Activated CD4-positive, alpha-beta memory T cell treated with anti-CD3 and anti-CD28 coated beads, Interleukin-2, amount 10 ng/mL, durations not matched to agents 7 days and 5 days (primary cell): ENCODE measurements around the gene RABGGTB. TPM values are rescaled to one million over a fixed set of nuclear protein-coding genes. Genes with fewer than 3 reads are reported as not detected.
"Not testable (repeated sequence)": the region's sequence is repeated elsewhere in the genome, so short reads cannot be mapped to it uniquely, and the experiment has no call there.

Source experiments
- CTCF ChIA-PET: fragments of 350-600 bp; sonication (Branson Sonifier 250); formaldehyde crosslinking; loops from one replicate; lab custom pipeline; 2021; ENCODE audit warnings: antibody characterized with exemption, inconsistent platforms; lab: Charles Lee
- POLR2A ChIA-PET: fragments of 350-600 bp; sonication (Branson Sonifier 250); formaldehyde crosslinking; loops from one replicate; lab custom pipeline; 2021; ENCODE audit warnings: antibody characterized with exemption; lab: Charles Lee
- DNase-seq: peaks from one replicate; pipeline ENCODE4 v3.0.0-alpha.2; 2020
- H3K27ac Mint-ChIP-seq: one replicate; pipeline ENCODE4 v1.8.0; 2021; ENCODE audit warnings: mild to moderate bottlenecking, mixed read lengths
- H3K27me3 Mint-ChIP-seq: one replicate; pipeline ENCODE4 v1.8.0; 2021; ENCODE audit warnings: mixed read lengths
- H3K36me3 Mint-ChIP-seq: one replicate; pipeline ENCODE4 v1.8.0; 2021; ENCODE audit warnings: low read depth, mixed read lengths
- H3K4me1 Mint-ChIP-seq: one replicate; pipeline ENCODE4 v1.8.0; 2021; ENCODE audit warnings: mixed read lengths
- H3K4me3 Mint-ChIP-seq: one replicate; pipeline ENCODE4 v1.8.0; 2021; ENCODE audit warnings: mild to moderate bottlenecking, mixed read lengths
- H3K9me3 Mint-ChIP-seq: one replicate; pipeline ENCODE4 v1.8.0; 2021; ENCODE audit warnings: mixed read lengths
- total RNA-seq, 2 experiments: library from RNA; stranded (reverse); gene quantifications; one replicate each; pipeline ENCODE4 v1.2.3, GENCODE V29; 2021

The RABGGTB gene
- total RNA-seq, 2 experiments from 2014 or later: 80.6 to 82.7 TPM

GRCh38 chr1:75780183-75780582 lies 5.9 kb upstream of the RABGGTB start:
- DNase-seq, H3K9me3 Mint-ChIP-seq, H3K4me3 Mint-ChIP-seq, H3K36me3 Mint-ChIP-seq, POLR2A ChIA-PET: not testable (repeated sequence)
- CTCF ChIA-PET: interaction anchor here (0.6 kb wide), 1 partner anchor 492 kb away, joined by 6 read pairs; no protein-coding TSS in a partner anchor
- Mint-ChIP-seq H3K4me1 (peaks cover 20% of the 10 kb centered on the region), H3K27me3 (peaks cover 19% of the 10 kb centered on the region), H3K27ac (peak overlapping the region; percentile 38)

DNA sequence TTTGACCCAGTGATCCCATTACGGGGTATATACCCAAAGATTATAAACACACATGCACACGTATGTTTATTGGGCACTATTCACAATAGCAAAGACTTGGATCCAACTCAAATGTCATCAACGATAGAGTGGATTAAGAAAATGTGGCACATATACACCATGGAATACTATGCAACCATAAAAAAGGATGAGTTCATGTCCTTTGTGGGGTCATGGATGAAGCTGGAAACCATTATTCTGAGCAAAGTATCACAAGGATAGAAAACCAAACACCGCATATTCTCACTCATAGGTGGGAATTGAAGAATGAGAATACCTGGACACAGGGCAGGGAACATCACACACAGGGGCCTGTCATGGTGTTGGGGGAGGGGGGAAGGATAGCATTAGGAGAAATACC lies 2.1 kb upstream of the RABGGTB start:
- CTCF ChIA-PET, POLR2A ChIA-PET, H3K9me3 Mint-ChIP-seq, DNase-seq: not testable (repeated sequence)
- Mint-ChIP-seq H3K27me3 (peaks cover 15% of the 10 kb centered on the region), H3K36me3 (peaks cover 27% of the 10 kb centered on the region), H3K4me1 (peaks cover 33% of the 10 kb centered on the region), H3K27ac (peak overlapping the region; percentile 48), H3K4me3 (peak overlapping the region; percentile 41)

DNA sequence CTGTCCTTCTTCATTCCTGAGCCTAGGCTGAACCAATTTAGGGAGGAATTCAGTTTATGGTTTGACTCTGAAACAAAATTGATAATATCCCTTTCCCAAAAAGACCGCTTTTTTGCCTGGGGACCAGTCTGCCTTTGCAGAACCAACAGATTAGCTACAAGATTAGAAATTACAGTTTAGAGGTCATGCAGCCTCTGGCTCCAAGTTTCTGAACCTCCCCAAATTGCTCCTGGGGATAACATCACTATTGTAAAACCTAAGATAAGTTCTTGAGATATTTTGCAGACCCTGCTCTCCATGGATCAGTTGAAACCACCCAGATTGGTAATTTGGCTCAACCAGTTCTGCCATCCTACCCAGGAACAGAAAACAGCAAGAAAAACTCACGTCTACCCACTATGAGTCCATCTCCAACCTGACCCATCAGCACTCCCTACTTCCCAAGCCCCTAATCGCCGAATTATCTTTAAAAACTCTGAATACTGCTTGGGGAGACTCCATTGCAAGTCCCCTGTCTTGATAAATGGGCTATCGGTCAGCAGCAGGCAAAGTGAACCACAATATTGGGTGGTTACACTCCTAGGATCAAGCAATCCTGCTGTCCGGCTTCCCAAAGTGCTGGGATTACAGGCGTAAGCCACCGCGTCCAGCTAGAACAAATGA lies 605 bp upstream of the RABGGTB start:
- H3K4me3 Mint-ChIP-seq: peak overlapping the region; percentile 98
- H3K9me3 Mint-ChIP-seq: no peaks in the 10 kb centered on the region
- peaks cover 38% of the 10 kb centered on the region for H3K4me1 Mint-ChIP-seq
- CTCF ChIA-PET: interaction anchor here (0.6 kb wide), 1 partner anchor 32 kb away, joined by 3 read pairs; no protein-coding TSS in a partner anchor
- peak overlapping the region; percentile 92 for H3K27ac Mint-ChIP-seq
- H3K27me3 Mint-ChIP-seq: peaks cover 7% of the 10 kb centered on the region
- no peak for DNase-seq
- POLR2A ChIA-PET: interaction anchor here (0.8 to 3.5 kb wide), 10 partner anchors 11 to 1053 kb away, joined by 3 to 30 read pairs (median 8); partner anchors contain the start of genes ACADM, CRYZ, MSH4 and TYW3
- H3K36me3 Mint-ChIP-seq: peaks cover 42% of the 10 kb centered on the region

DNA sequence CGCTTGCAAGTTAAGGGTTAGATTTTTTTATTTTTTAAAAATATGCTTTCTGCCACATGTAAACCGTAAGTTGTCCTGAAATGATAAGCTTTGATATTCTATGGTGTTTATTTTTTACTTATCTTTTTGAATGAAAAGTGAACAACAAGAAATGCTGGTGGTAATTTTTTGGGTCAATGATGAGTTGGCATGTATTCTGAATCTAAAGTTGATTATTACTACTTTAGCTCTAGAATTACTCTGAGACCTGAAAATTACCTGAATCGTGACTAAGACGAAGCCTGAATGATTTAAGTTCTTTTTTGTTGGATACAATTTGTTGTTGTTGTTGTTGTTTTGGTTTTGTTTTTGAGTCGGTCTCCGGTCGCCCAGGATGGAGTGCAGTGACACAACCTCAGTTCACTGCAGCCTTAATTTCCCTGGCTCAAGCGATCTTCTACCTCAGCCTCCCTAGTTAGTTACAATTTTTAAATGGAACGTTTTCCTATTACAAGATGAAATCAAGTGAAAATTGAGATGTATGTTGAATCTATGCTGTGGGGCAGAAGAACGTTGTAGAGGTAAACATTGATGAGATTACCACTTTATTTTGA lies 941 bp downstream of the RABGGTB start:
- H3K4me1 Mint-ChIP-seq: peaks cover 50% of the 10 kb centered on the region
- peaks cover 58% of the 10 kb centered on the region for H3K36me3 Mint-ChIP-seq
- CTCF ChIA-PET: no interaction called here
- DNase-seq: no peak
- no peaks in the 10 kb centered on the region for H3K9me3 Mint-ChIP-seq
- no peaks in the 10 kb centered on the region for H3K27me3 Mint-ChIP-seq
- POLR2A ChIA-PET: interaction anchor here (1.0 to 3.5 kb wide), 10 partner anchors 9 to 1054 kb away, joined by 3 to 30 read pairs (median 6); partner anchors contain the start of genes ACADM, CRYZ, MSH4 and TYW3
- H3K27ac Mint-ChIP-seq: peak overlapping the region; percentile 92
- H3K4me3 Mint-ChIP-seq: peak overlapping the region; percentile 98

GRCh38 chr1:75787524-75787923 lies 1.5 kb downstream of the RABGGTB start:
- POLR2A ChIA-PET: interaction anchor here (1.0 to 3.5 kb wide), 3 partner anchors 9 to 63 kb away, joined by 3 to 30 read pairs (median 5); partner anchors contain the start of genes ACADM and MSH4
- H3K9me3 Mint-ChIP-seq: no peaks in the 10 kb centered on the region
- peaks cover 54% of the 10 kb centered on the region for H3K4me1 Mint-ChIP-seq
- H3K4me3 Mint-ChIP-seq: peak overlapping the region; percentile 98
- no peaks in the 10 kb centered on the region for H3K27me3 Mint-ChIP-seq
- CTCF ChIA-PET: no interaction called here
- peaks cover 63% of the 10 kb centered on the region for H3K36me3 Mint-ChIP-seq
- no peak for DNase-seq
- peak overlapping the region; percentile 92 for H3K27ac Mint-ChIP-seq

DNA sequence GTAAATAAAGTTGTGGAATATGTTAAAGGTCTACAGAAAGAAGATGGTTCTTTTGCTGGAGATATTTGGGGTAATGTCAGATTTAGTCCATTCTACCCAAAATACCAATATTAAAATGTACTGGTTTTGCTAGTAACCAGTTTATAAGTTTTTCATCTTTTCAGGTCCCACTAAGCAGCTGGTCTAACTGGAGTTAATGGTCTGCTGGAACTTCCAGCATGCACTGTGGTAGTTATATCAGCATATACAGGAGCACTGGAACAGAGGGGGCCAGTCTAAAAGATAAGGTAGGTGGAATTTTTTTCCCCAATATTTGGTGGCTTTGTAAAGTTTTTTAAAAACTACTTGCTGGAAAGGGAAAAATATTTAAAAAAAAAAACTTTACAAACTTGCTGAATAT lies 3.9 kb downstream of the RABGGTB start:
- DNase-seq: no peak
- Mint-ChIP-seq H3K4me3 (peak overlapping the region; percentile 59), H3K36me3 (peaks cover 84% of the 10 kb centered on the region), H3K27ac (no peak overlapping the region), H3K4me1 (peaks cover 56% of the 10 kb centered on the region), H3K9me3 (no peaks in the 10 kb centered on the region), H3K27me3 (no peaks in the 10 kb centered on the region)
- POLR2A ChIA-PET: interaction anchor here (1.1 to 2.1 kb wide), 2 partner anchors 65 to 66 kb away, joined by 4 to 5 read pairs; no protein-coding TSS in a partner anchor
- CTCF ChIA-PET: no interaction called here

- Mint-ChIP-seq H3K36me3 (peaks cover 89% of the 10 kb centered on the region), H3K9me3 (no peaks in the 10 kb centered on the region), H3K27ac (peak overlapping the region; percentile 22), H3K4me1 (peaks cover 50% of the 10 kb centered on the region), H3K4me3 (peak overlapping the region; percentile 59), H3K27me3 (no peaks in the 10 kb centered on the region)
- DNase-seq: no peak
- ChIA-PET POLR2A (interaction anchor here (0.8 to 2.1 kb wide), 3 partner anchors 9 to 67 kb away, joined by 3 to 5 read pairs (median 4); no protein-coding TSS in a partner anchor), CTCF (no interaction called here)
Observed at GRCh38 chr1:75791022-75791421, 5.0 kb downstream of the RABGGTB start.

- Mint-ChIP-seq H3K4me1 (peaks cover 50% of the 10 kb centered on the region), H3K36me3 (peaks cover 88% of the 10 kb centered on the region), H3K27ac (no peak overlapping the region), H3K27me3 (no peaks in the 10 kb centered on the region), H3K9me3 (no peaks in the 10 kb centered on the region), H3K4me3 (no peak overlapping the region)
- ChIA-PET POLR2A (interaction anchor here (2.1 kb wide), 1 partner anchor 69 kb away, joined by 5 read pairs; no protein-coding TSS in a partner anchor), CTCF (no interaction called here)
- no peak for DNase-seq
Observed at GRCh38 chr1:75792091-75792490, 6.0 kb downstream of the RABGGTB start.

GRCh38 chr1:75794382-75794781 lies 8.3 kb downstream of the RABGGTB start:
- DNase-seq: no peak
- Mint-ChIP-seq H3K9me3 (no peaks in the 10 kb centered on the region), H3K27ac (no peak overlapping the region), H3K4me3 (no peak overlapping the region), H3K4me1 (peaks cover 37% of the 10 kb centered on the region), H3K36me3 (peaks cover 86% of the 10 kb centered on the region), H3K27me3 (no peaks in the 10 kb centered on the region)
- ChIA-PET POLR2A (interaction anchor here (3.9 kb wide), 1 partner anchor 7 kb away, joined by 30 read pairs; the partner anchor contains the start of gene RABGGTB), CTCF (no interaction called here)

DNA sequence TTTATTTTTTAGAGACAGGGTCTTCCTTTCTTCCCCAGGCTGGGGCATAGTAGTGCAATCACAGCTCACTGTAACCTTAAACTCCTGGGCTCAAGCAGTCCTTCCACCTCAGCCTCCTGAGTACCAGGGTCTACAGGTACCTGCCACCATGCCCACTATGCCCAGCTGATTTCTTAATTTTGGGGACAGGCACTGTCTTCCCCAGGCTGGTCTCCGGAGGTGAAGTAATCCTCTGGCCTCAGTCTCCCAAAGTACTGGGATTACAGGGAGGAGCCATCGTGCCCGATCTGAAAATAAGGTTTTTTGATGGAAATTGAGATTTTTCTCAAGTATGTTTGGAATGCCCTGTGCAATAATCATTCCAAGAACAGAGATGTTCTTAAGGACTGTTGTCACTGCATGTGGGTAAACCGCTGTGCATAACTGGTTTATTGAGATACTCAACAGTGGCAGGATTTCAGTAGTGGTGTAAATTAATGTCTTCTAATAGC lies 9.7 kb downstream of the RABGGTB start:
- H3K4me3 Mint-ChIP-seq: no peak overlapping the region
- H3K9me3 Mint-ChIP-seq: no peaks in the 10 kb centered on the region
- DNase-seq: no peak
- peaks cover 72% of the 10 kb centered on the region for H3K36me3 Mint-ChIP-seq
- ChIA-PET CTCF (no interaction called here), POLR2A (interaction anchor here (1.0 to 3.9 kb wide), 2 partner anchors 9 to 72 kb away, joined by 3 to 30 read pairs; partner anchors contain the start of gene RABGGTB)
- peaks cover 25% of the 10 kb centered on the region for H3K4me1 Mint-ChIP-seq
- no peak overlapping the region for H3K27ac Mint-ChIP-seq
- H3K27me3 Mint-ChIP-seq: no peaks in the 10 kb centered on the region

DNA sequence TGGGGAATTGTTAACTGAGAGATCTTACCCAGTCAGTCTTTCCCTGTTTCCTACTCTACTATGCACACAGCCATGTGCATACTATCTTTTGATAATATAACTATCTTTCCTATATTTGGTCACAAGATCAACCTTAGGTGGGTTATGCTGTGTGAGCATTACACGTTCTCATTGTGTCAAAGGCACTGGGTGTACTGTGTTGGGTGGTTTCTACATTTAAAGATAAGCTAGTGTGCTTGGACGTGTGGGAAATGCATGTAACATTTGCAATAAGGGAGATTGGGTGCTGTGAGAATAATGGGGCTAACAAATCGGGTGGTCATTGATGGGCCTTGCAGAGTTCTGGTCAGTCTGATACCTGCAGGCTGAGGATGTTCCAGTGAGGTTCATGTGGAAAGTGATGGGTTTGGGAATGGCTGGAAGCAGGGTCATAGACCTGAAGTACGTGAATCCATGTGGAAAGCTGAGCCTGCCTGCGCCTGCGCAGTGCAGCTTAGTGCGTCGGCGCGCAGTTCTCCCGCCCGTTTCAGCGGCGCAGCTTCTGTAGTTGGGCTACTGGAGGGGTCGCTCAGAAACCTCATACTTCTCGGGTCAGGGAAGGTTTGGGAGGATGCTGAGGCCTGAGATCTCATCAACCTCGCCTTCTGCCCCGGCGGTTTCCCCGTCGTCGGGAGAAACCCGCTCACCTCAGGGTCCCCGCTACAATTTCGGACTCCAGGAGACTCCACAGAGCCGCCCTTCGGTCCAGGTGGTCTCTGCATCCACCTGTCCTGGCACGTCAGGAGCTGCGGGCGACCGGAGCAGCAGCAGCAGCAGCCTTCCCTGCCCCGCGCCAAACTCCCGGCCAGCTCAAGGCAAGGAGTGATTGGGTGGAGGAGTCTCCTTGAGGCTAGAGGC lies 10.6 kb downstream of the RABGGTB start, which contains the start of gene MSH4:
MSH4 (plus strand) TSS at position 507 of the 897 bp plus-strand sequence; CDS start at position 611, 104 bp downstream.
- CTCF ChIA-PET: no interaction called here
- Mint-ChIP-seq H3K4me3 (no peak within 1 kb of the TSS), H3K27me3 (no peaks in the 10 kb centered on the region), H3K9me3 (no peaks in the 10 kb centered on the region), H3K36me3 (peaks cover 64% of the 10 kb centered on the region), H3K27ac (no peak within 1 kb of the TSS), H3K4me1 (peaks cover 17% of the 10 kb centered on the region)
- DNase-seq: no peak
- POLR2A ChIA-PET: interaction anchor here (0.6 to 3.9 kb wide), 4 partner anchors 10 to 227 kb away, joined by 3 to 30 read pairs (median 3); partner anchors contain the start of gene RABGGTB

DNA sequence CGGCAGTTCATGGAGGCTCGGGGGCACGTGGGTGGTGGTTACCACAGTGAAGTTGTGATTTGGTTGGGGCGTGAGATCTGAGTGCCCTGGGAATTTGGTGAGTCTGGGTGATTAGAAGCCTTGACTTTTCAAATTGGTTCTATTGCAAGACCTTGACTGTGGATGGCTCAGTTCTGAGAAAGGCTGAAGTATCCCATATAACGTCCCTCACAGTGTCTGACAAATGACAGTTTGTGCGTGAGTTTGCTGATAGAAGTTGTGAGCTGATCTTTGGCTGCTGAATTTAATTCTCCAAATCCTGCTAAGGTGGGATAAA lies 11.2 kb downstream of the RABGGTB start:
- H3K4me1 Mint-ChIP-seq: peaks cover 13% of the 10 kb centered on the region
- H3K36me3 Mint-ChIP-seq: peaks cover 58% of the 10 kb centered on the region
- CTCF ChIA-PET: no interaction called here
- no peaks in the 10 kb centered on the region for H3K27me3 Mint-ChIP-seq
- DNase-seq: no peak
- no peaks in the 10 kb centered on the region for H3K9me3 Mint-ChIP-seq
- POLR2A ChIA-PET: interaction anchor here (0.6 to 3.9 kb wide), 3 partner anchors 10 to 227 kb away, joined by 3 to 30 read pairs (median 3); partner anchors contain the start of gene RABGGTB
- no peak overlapping the region for H3K4me3 Mint-ChIP-seq
- H3K27ac Mint-ChIP-seq: no peak overlapping the region
